CD4-positive, alpha-beta T cell treated with Interleukin-4 for 1 hour (primary cell): Measurements from ENCODE around the gene CEP63.

ENCODE experiments used
- DNase-seq, 2 donors: peaks; one replicate each; pipeline ENCODE4 v3.0.0-alpha.2; 2020 to 2022

The CEP63 gene

GRCh38 chr3:134485718-134486576, at the start of gene CEP63, which contains the start of gene ANAPC13:
TSS of gene CEP63 (plus strand) at chr3:134486057. CDS start at chr3:134495321, 9,264 bp downstream.
TSS of gene ANAPC13 (minus strand) at chr3:134485985. CDS start at chr3:134482904, 3,081 bp downstream.
- DNase-seq = peak; percentile 97 to 98

- no peak for DNase-seq
Measured at GRCh38 chr3:134437211-134437752, 48.6 kb upstream of the CEP63 start.

GRCh38 chr3:134441321-134441720, 44.5 kb upstream of the CEP63 start:
- no peak for DNase-seq

GRCh38 chr3:134441821-134442220, 44.0 kb upstream of the CEP63 start:
- no peak for DNase-seq

- no peak for DNase-seq
Measured at GRCh38 chr3:134445095-134445494, 40.8 kb upstream of the CEP63 start.

- no peak for DNase-seq
Measured at GRCh38 chr3:134445636-134446035, 40.2 kb upstream of the CEP63 start.

GRCh38 chr3:134446800-134447199, 39.1 kb upstream of the CEP63 start:
- DNase-seq = no peak

- no peak for DNase-seq
Measured at GRCh38 chr3:134447351-134447750, 38.5 kb upstream of the CEP63 start.

- no peak for DNase-seq
Measured at GRCh38 chr3:134448664-134449063, 37.2 kb upstream of the CEP63 start.

- no peak for DNase-seq
Measured at GRCh38 chr3:134449277-134449676, 36.6 kb upstream of the CEP63 start.

GRCh38 chr3:134449951-134450350, 35.9 kb upstream of the CEP63 start:
- no peak for DNase-seq

- DNase-seq = no peak
Measured at GRCh38 chr3:134453631-134454030, 32.2 kb upstream of the CEP63 start.

GRCh38 chr3:134457376-134458074, 28.3 kb upstream of the CEP63 start:
- no peak for DNase-seq

- no peak for DNase-seq
Measured at GRCh38 chr3:134458406-134458945, 27.4 kb upstream of the CEP63 start.

GRCh38 chr3:134459562-134459961, 26.3 kb upstream of the CEP63 start:
- DNase-seq = no peak

- DNase-seq = no peak
Measured at GRCh38 chr3:134460965-134461364, 24.9 kb upstream of the CEP63 start.

- no peak for DNase-seq
Measured at GRCh38 chr3:134462331-134462941, 23.4 kb upstream of the CEP63 start.

- no peak for DNase-seq
Measured at GRCh38 chr3:134463676-134464063, 22.2 kb upstream of the CEP63 start.

- no peak for DNase-seq
Measured at GRCh38 chr3:134464064-134464688, 21.7 kb upstream of the CEP63 start.

- no peak for DNase-seq
Measured at GRCh38 chr3:134464689-134465365, 21.0 kb upstream of the CEP63 start.

- DNase-seq = no peak
Measured at GRCh38 chr3:134466331-134466730, 19.5 kb upstream of the CEP63 start.

GRCh38 chr3:134468519-134468918, 17.3 kb upstream of the CEP63 start:
- DNase-seq = no peak
